Measurements from ENCODE around the gene EIF5AL1.

DNA sequence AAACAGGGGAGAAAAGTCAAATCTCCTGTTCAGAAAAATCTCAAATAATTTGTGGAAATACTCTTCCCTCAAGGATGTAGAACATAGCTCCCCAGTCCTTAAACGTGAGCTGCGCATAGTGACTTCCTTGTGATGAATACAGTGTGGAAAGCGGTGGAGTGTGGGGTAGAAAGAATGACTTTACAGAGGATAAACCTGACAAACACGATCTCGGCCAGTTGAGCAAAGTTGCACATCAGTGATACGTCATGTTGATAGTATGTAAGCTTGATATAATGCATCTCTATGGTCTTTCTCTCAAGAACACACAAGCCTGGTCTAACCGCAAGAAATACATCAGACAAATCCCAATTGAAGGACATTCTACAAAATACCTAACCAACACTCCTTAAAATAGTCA is 34.9 kb upstream of the EIF5AL1 start:
- TF ChIP-seq, protein P1, sequence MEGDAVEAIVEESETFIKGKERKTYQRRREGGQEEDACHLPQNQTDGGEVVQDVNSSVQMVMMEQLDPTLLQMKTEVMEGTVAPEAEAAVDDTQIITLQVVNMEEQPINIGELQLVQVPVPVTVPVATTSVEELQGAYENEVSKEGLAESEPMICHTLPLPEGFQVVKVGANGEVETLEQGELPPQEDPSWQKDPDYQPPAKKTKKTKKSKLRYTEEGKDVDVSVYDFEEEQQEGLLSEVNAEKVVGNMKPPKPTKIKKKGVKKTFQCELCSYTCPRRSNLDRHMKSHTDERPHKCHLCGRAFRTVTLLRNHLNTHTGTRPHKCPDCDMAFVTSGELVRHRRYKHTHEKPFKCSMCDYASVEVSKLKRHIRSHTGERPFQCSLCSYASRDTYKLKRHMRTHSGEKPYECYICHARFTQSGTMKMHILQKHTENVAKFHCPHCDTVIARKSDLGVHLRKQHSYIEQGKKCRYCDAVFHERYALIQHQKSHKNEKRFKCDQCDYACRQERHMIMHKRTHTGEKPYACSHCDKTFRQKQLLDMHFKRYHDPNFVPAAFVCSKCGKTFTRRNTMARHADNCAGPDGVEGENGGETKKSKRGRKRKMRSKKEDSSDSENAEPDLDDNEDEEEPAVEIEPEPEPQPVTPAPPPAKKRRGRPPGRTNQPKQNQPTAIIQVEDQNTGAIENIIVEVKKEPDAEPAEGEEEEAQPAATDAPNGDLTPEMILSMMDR (IDR thresholded peaks at IDR 0.05; ENCODE audit: low read depth, low read length, missing input control), result no peak
- TF ChIP-seq SP1 (IDR thresholded peaks at IDR 0.05) (no peak), GABPA (IDR thresholded peaks at IDR 0.05 in 1 of 2, conservative IDR thresholded peaks at IDR 0.05 in 1 of 2) (no peak), TAF1 (conservative IDR thresholded peaks at IDR 0.05) (no peak), FOXA1 (IDR thresholded peaks at IDR 0.05) (no peak)
- TF ChIP-seq, protein P2, sequence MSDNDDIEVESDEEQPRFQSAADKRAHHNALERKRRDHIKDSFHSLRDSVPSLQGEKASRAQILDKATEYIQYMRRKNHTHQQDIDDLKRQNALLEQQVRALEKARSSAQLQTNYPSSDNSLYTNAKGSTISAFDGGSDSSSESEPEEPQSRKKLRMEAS (IDR thresholded peaks at IDR 0.05), result no peak
- TF ChIP-seq, protein P3, sequence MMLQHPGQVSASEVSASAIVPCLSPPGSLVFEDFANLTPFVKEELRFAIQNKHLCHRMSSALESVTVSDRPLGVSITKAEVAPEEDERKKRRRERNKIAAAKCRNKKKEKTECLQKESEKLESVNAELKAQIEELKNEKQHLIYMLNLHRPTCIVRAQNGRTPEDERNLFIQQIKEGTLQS (IDR thresholded peaks at IDR 0.05), result no peak

Data from liver (tissue), 3 donors.